PC-9 (cell line): ENCODE results near the gene ZNF654. TPM values are rescaled to one million over a fixed set of nuclear protein-coding genes. Genes with fewer than 3 reads are reported as not detected.

ENCODE experiments used
- BruUV-seq: library from RNA; stranded (reverse); fragments of 400-500 nt; replicated peaks from 2 replicates; lab custom pipeline; 2021; lab: Mats Ljungman, UMichigan
- CTCF ChIA-PET: fragments of 300-600 bp; sonication (Branson Sonifier 250); formaldehyde crosslinking; loops from one replicate; lab custom pipeline; 2022; ENCODE audit warnings: antibody characterized with exemption; lab: Charles Lee
- POLR2A ChIA-PET: fragments of 300-600 bp; sonication (Branson Sonifier 250); formaldehyde crosslinking; loops from one replicate; lab custom pipeline; 2022; ENCODE audit warnings: antibody characterized with exemption; ENCODE audit not compliant: unreplicated experiment; lab: Charles Lee
- DNase-seq, 2 experiments: peaks; one replicate each; pipeline versions ENCODE4 v3.0.0 to v3.0.0-alpha.2; 2015 to 2022; ENCODE audit warnings: mixed read lengths in 1 of 2
- H2AFZ ChIP-seq: fragments of 200-600 bp; sonication (generic); 2 replicates; pipeline ENCODE4 v1.8.1; 2017; ENCODE audit warnings: antibody characterized with exemption
- H3F3A ChIP-seq: fragments of 200-600 bp; sonication (generic); 2 replicates; pipeline ENCODE4 v1.8.1; 2017; ENCODE audit warnings: antibody characterized with exemption, mild to moderate bottlenecking, low read depth; ENCODE audit not compliant: insufficient read depth
- H3K27ac ChIP-seq: fragments of 200-600 bp; sonication (generic); 2 replicates; pipeline ENCODE4 v1.6.1; 2016; ENCODE audit warnings: mixed run types
- H3K27me3 ChIP-seq: fragments of 200-600 bp; sonication (generic); 2 replicates; pipeline ENCODE4 v1.6.1; 2016; ENCODE audit warnings: low read depth, mixed run types; ENCODE audit not compliant: insufficient read depth
- H3K36me3 ChIP-seq: fragments of 200-600 bp; sonication (generic); 2 replicates; pipeline ENCODE4 v1.6.1; 2016; ENCODE audit warnings: low read depth, mixed run types
- H3K4me1 ChIP-seq: fragments of 200-600 bp; sonication (generic); replicated peaks from 2 replicates; pipeline ENCODE4 v1.6.1; 2016; ENCODE audit warnings: mixed run types; ENCODE audit not compliant: insufficient read depth
- H3K4me2 ChIP-seq: fragments of 200-600 bp; sonication (generic); 2 replicates; pipeline ENCODE4 v1.6.1; 2017; ENCODE audit warnings: mixed run types
- H3K4me3 ChIP-seq: fragments of 200-600 bp; sonication (generic); 2 replicates; pipeline ENCODE4 v1.6.1; 2016; ENCODE audit warnings: mixed run types
- H3K79me2 ChIP-seq: fragments of 200-600 bp; sonication (generic); 2 replicates; pipeline ENCODE4 v1.6.1; 2017; ENCODE audit warnings: low read depth, mixed run types
- H3K9me2 ChIP-seq: fragments of 200-600 bp; sonication (generic); 2 replicates; pipeline ENCODE4 v1.8.1; 2017; ENCODE audit warnings: mild to moderate bottlenecking; ENCODE audit not compliant: insufficient read depth
- H3K9me3 ChIP-seq: fragments of 200-600 bp; sonication (generic); 2 replicates; pipeline ENCODE4 v1.8.1; 2016; ENCODE audit warnings: low read depth; ENCODE audit not compliant: insufficient read depth
- H4K20me1 ChIP-seq: fragments of 200-600 bp; sonication (generic); 2 replicates; pipeline ENCODE4 v1.8.1; 2017; ENCODE audit not compliant: insufficient read depth
- CTCF ChIP-seq: fragments of 200-600 bp; sonication (generic); conservative IDR thresholded peaks from 2 replicates; pipeline ENCODE4 v1.6.1; 2017; ENCODE audit warnings: mixed run types, antibody characterized with exemption, mild to moderate bottlenecking, moderate library complexity
- EZH2 ChIP-seq: fragments of 200-600 bp; sonication (generic); IDR thresholded peaks from 2 replicates; pipeline ENCODE4 v1.8.0; 2017; ENCODE audit warnings: antibody characterized with exemption, low read depth
- intact Hi-C: fragments of 100-400 bp; cut with micrococcal nuclease; formaldehyde crosslinking; loops from one replicate; pipeline ENCODE4 v1.10.0; 2022; ENCODE audit not compliant: unreplicated experiment
- total RNA-seq: library from RNA; stranded (reverse); gene quantifications from 2 replicates; pipeline ENCODE4 v1.2.3, GENCODE V29; 2021

Gene ZNF654
- total RNA-seq, 1 experiment from 2014 or later, result 9.6 TPM

- Histone ChIP-seq H3F3A (no peaks in the 10 kb centered on the region), H3K4me1 (no peaks in the 10 kb centered on the region), H4K20me1 (no peaks in the 10 kb centered on the region), H3K9me2 (no peaks in the 10 kb centered on the region), H3K27ac (no peak overlapping the region), H3K36me3 (peaks cover 6% of the 10 kb centered on the region; the same call in 1 of the 2 replicates), H3K4me3 (no peak overlapping the region), H3K4me2 (no peak overlapping the region), H2AFZ (no peak overlapping the region), H3K27me3 (no peaks in the 10 kb centered on the region), H3K9me3 (no peaks in the 10 kb centered on the region), H3K79me2 (no peaks in the 10 kb centered on the region)
- CTCF ChIA-PET, result no interaction called here
- POLR2A ChIA-PET, result no interaction called here
- DNase-seq, result no peak
- intact Hi-C loops, result no loop called here
- BruUV-seq, result no TSS peak
- TF ChIP-seq EZH2, result no peak
- TF ChIP-seq CTCF, result no peak
Observed at GRCh38 chr3:88101142-88101541, 42.1 kb downstream of the ZNF654 start.

DNA sequence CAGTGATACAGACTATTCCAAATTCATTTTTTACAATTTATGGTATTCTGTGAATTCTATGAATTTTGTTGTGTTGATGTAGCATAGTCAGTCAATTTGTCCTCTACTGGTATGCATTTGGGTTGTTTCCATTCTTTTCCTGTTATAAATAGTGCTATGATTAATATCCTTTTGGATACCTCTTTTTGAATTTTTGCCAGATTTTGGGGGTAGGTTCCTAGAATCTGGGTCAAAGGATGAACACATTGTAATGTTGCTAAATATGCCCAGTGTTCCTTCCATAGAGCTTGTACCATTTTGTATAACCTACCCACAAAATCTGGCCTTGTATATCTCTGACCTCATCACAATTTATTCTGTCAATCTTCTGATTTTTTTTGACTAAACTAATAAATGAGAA, 46.3 kb downstream of the ZNF654 start:
- Histone ChIP-seq H4K20me1 (no peaks in the 10 kb centered on the region; the same call in 1 of the 2 replicates), H3K9me3 (no peaks in the 10 kb centered on the region), H3K4me1 (no peaks in the 10 kb centered on the region), H2AFZ (no peak overlapping the region), H3K9me2 (no peaks in the 10 kb centered on the region), H3F3A (no peaks in the 10 kb centered on the region), H3K27ac (no peak overlapping the region), H3K4me3 (no peak overlapping the region), H3K4me2 (no peak overlapping the region), H3K36me3 (no peaks in the 10 kb centered on the region), H3K27me3 (no peaks in the 10 kb centered on the region), H3K79me2 (no peaks in the 10 kb centered on the region)
- ChIA-PET CTCF (no interaction called here), POLR2A (no interaction called here)
- intact Hi-C loops, result no loop called here
- no peak for DNase-seq
- no TSS peak for BruUV-seq
- no peak for TF ChIP-seq CTCF
- TF ChIP-seq EZH2, result no peak

DNA sequence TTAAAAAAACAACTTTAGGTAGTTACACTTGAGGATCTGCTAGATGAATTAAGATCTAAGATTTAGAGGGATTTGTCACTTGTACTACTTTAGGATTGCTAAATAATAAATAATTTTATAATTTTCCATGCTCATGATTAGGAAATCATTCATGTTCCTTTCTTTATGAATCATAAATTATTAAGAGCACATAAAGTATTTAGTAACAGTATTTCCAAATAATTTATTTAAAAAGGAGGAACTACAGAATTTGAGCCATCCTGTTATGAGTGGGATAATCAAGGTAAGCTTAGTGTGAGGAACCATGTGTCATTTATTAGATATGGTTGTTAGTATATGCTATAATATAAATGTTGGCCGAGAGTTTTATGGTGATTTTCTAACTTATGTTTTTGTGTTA, 53.2 kb downstream of the ZNF654 start:
- Histone ChIP-seq H3K4me2 (no peak overlapping the region), H2AFZ (no peak overlapping the region), H3F3A (no peaks in the 10 kb centered on the region), H3K9me3 (no peaks in the 10 kb centered on the region), H3K9me2 (no peaks in the 10 kb centered on the region), H3K4me3 (no peak overlapping the region), H3K27me3 (no peaks in the 10 kb centered on the region), H4K20me1 (peaks cover 4% of the 10 kb centered on the region; the same call in 1 of the 2 replicates), H3K27ac (no peak overlapping the region), H3K36me3 (no peaks in the 10 kb centered on the region), H3K4me1 (no peaks in the 10 kb centered on the region), H3K79me2 (no peaks in the 10 kb centered on the region; the same call in 1 of the 2 replicates)
- TF ChIP-seq EZH2 (no peak), CTCF (no peak)
- intact Hi-C loops, result loop anchor here (5.0 to 10.0 kb wide), 2 partner anchors 55 to 847 kb away; partner anchors contain the start of genes CGGBP1 and ZNF654
- CTCF ChIA-PET, result no interaction called here
- no peak for DNase-seq
- BruUV-seq, result no TSS peak
- POLR2A ChIA-PET, result no interaction called here
